Trophoblast cell (in vitro differentiated cells and primary cell): ENCODE measurements around the gene BIRC6.

Experiments
- DNase-seq, 2 donors: peaks; one replicate each; pipeline ENCODE4 v3.0.0-alpha.2; 2016
- H2AFZ ChIP-seq: 2 replicates; pipeline ENCODE4 v1.6.1; 2013; ENCODE audit warnings: low read length, moderate library complexity, mild to moderate bottlenecking; ENCODE audit not compliant: insufficient read depth, poor library complexity
- H2AK5ac ChIP-seq: 2 replicates; pipeline ENCODE4 v1.6.1; 2013; ENCODE audit warnings: mild to moderate bottlenecking, low read length
- H2BK120ac ChIP-seq: 2 replicates; pipeline ENCODE4 v1.6.1; 2013; ENCODE audit warnings: low read length, mild to moderate bottlenecking, moderate library complexity; ENCODE audit not compliant: insufficient read depth, poor library complexity
- H2BK12ac ChIP-seq: 2 replicates; pipeline ENCODE4 v1.6.1; 2013; ENCODE audit warnings: mild to moderate bottlenecking, low read length, moderate library complexity
- H2BK5ac ChIP-seq: 2 replicates; pipeline ENCODE4 v1.6.1; 2013; ENCODE audit warnings: low read length, low read depth, moderate library complexity, mild to moderate bottlenecking; ENCODE audit not compliant: poor library complexity
- H3K14ac ChIP-seq: 2 replicates; pipeline ENCODE4 v1.6.1; 2013; ENCODE audit warnings: mild to moderate bottlenecking, low read length
- H3K18ac ChIP-seq: 2 replicates; pipeline ENCODE4 v1.6.1; 2013; ENCODE audit warnings: mild to moderate bottlenecking, low read length
- H3K23ac ChIP-seq: 2 replicates; pipeline ENCODE4 v1.6.1; 2013; ENCODE audit warnings: low read length
- H3K27ac ChIP-seq: 2 replicates; pipeline ENCODE4 v1.5.1; 2013; ENCODE audit warnings: low read depth, mild to moderate bottlenecking, inconsistent platforms, low read length, moderate library complexity
- H3K27me3 ChIP-seq: 2 replicates; pipeline ENCODE4 v1.6.1; 2013; ENCODE audit warnings: inconsistent platforms, mild to moderate bottlenecking, low read length, moderate library complexity; ENCODE audit not compliant: insufficient read depth
- H3K36me3 ChIP-seq, 2 experiments: 1 replicate in 1 of 2; 2 replicates in 1 of 2; pipeline ENCODE4 v1.6.1; 2013; ENCODE audit warnings: low read length in 2 of 2, mild to moderate bottlenecking in 2 of 2, moderate library complexity in 1 of 2; ENCODE audit not compliant: insufficient read depth in 2 of 2, control insufficient read depth in 1 of 2
- H3K4ac ChIP-seq: 2 replicates; pipeline ENCODE4 v1.6.1; 2013; ENCODE audit warnings: low read depth, mild to moderate bottlenecking, low read length, moderate library complexity
- H3K4me1 ChIP-seq, 2 experiments: 1 replicate in 1 of 2; 2 replicates in 1 of 2; pipeline ENCODE4 v1.6.1; 2013; ENCODE audit warnings: low read length in 2 of 2, mild to moderate bottlenecking in 2 of 2, moderate library complexity in 1 of 2; ENCODE audit not compliant: insufficient read depth in 2 of 2, control insufficient read depth in 1 of 2
- H3K4me2 ChIP-seq: 2 replicates; pipeline ENCODE4 v1.6.1; 2013; ENCODE audit warnings: inconsistent platforms, mild to moderate bottlenecking, low read length, moderate library complexity
- H3K4me3 ChIP-seq: 2 replicates; pipeline ENCODE4 v1.5.1; 2013; ENCODE audit warnings: mild to moderate bottlenecking, low read depth, low read length, inconsistent platforms
- H3K79me1 ChIP-seq: one replicate; pipeline ENCODE4 v1.6.1; 2013; ENCODE audit warnings: low read length
- H3K79me2 ChIP-seq: 2 replicates; pipeline ENCODE4 v1.6.1; 2013; ENCODE audit warnings: low read length, mild to moderate bottlenecking; ENCODE audit not compliant: control insufficient read depth, insufficient read depth, poor library complexity
- H3K9ac ChIP-seq: 2 replicates; pipeline ENCODE4 v1.6.1; 2013; ENCODE audit warnings: mild to moderate bottlenecking, low read length
- H3K9me3 ChIP-seq: 2 replicates; pipeline ENCODE4 v1.6.1; 2013; ENCODE audit warnings: low read depth, mild to moderate bottlenecking, control low read depth, inconsistent platforms, low read length; ENCODE audit not compliant: insufficient read depth
- H4K12ac ChIP-seq: 2 replicates; pipeline ENCODE4 v1.6.1; 2013; ENCODE audit warnings: low read depth, mild to moderate bottlenecking, low read length, moderate library complexity
- H4K8ac ChIP-seq: 2 replicates; pipeline ENCODE4 v1.6.1; 2013; ENCODE audit warnings: low read depth, mild to moderate bottlenecking, low read length, moderate library complexity
- H4K91ac ChIP-seq: one replicate; pipeline ENCODE4 v1.6.1; 2013; ENCODE audit warnings: low read depth, mild to moderate bottlenecking, low read length, moderate library complexity
- WGBS: extraction: QIAGEN DNeasy Blood & Tissue Kit; methylation state at CpG from one replicate; pipeline ENCODE4 v1.1.7; 2013; ENCODE audit warnings: missing lambda C conversion rate; ENCODE audit not compliant: insufficient read length, insufficient coverage; ENCODE audit errors: extremely low coverage; 5-methylcytosine and 5-hydroxymethylcytosine counted together

The BIRC6 gene

DNA sequence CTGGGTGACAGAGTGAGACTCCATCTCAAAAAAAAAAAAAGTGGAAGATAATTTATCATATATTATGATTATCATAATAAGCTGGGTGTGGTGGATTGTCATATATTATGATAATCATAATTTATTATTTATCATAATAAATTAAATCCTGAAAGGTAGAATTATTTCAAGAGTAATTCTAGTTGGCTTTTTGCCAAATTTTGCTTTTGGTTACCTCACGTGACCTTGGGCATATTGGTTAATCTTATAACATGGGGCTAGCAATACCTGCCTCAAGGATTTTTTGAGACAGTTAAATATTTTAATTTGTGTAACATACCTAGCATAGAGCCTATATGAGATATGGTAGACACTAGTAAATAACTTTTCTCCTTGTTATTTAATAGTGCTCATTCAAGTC, 159.7 kb downstream of the BIRC6 start:
- H2AFZ ChIP-seq, result no peak overlapping the region
- no peaks in the 10 kb centered on the region for H3K4me1 ChIP-seq
- H3K18ac ChIP-seq, result no peak overlapping the region
- H3K27me3 ChIP-seq, result no peaks in the 10 kb centered on the region
- peaks cover 20 to 37% of the 10 kb centered on the region in 2 experiments for H3K36me3 ChIP-seq
- H3K23ac ChIP-seq, result no peak overlapping the region
- H3K14ac ChIP-seq, result no peak overlapping the region
- H2BK5ac ChIP-seq, result no peak overlapping the region
- H4K91ac ChIP-seq, result no peak overlapping the region
- H4K8ac ChIP-seq, result no peak overlapping the region
- H3K9me3 ChIP-seq, result no peaks in the 10 kb centered on the region
- no peaks in the 10 kb centered on the region for H3K79me2 ChIP-seq
- DNase-seq, result no peak
- H3K9ac ChIP-seq, result no peak overlapping the region
- no peak overlapping the region for H2BK12ac ChIP-seq
- no peak overlapping the region for H3K27ac ChIP-seq
- H3K4ac ChIP-seq, result no peak overlapping the region
- no CpG with 5 or more reads among the region's 1 CpG for WGBS
- no peaks in the 10 kb centered on the region for H3K79me1 ChIP-seq
- H4K12ac ChIP-seq, result no peak overlapping the region
- no peak overlapping the region for H2AK5ac ChIP-seq
- no peak overlapping the region for H3K4me2 ChIP-seq
- H3K4me3 ChIP-seq, result no peak overlapping the region
- H2BK120ac ChIP-seq, result no peak overlapping the region

DNA sequence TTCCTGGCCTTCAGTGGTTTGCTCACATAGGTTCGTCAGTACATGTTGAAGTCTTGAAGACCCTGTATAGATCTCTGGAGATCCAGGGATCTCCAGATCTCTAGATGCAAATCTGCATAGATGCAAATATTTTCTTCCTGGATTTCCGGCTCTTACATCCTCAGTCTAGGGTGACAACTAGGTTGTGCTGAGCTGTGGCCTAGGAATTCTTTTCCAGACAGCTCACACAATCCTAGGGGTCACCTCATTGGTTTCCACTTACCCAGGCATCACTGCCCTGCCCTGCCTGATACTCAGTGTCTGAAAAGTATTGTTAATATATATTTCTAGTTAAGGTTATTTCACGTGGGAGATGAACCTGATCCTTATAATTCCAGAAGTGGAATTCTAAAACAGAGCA, 165.9 kb downstream of the BIRC6 start:
- H3K14ac ChIP-seq, result no peak overlapping the region
- H3K4me3 ChIP-seq, result no peak overlapping the region
- H3K4ac ChIP-seq, result no peak overlapping the region
- no peak overlapping the region for H4K12ac ChIP-seq
- no peaks in the 10 kb centered on the region for H3K79me1 ChIP-seq
- peaks cover 9 to 18% of the 10 kb centered on the region in 2 experiments for H3K36me3 ChIP-seq
- no peaks in the 10 kb centered on the region for H3K27me3 ChIP-seq
- no peak overlapping the region for H3K23ac ChIP-seq
- H3K27ac ChIP-seq, result no peak overlapping the region
- no peak overlapping the region for H2AFZ ChIP-seq
- H3K9ac ChIP-seq, result no peak overlapping the region
- no peak for DNase-seq
- H2AK5ac ChIP-seq, result no peak overlapping the region
- no peak overlapping the region for H2BK5ac ChIP-seq
- no CpG with 5 or more reads among the region's 3 CpGs for WGBS
- H4K8ac ChIP-seq, result no peak overlapping the region
- no peak overlapping the region for H2BK120ac ChIP-seq
- H3K18ac ChIP-seq, result no peak overlapping the region
- H3K4me2 ChIP-seq, result no peak overlapping the region
- H2BK12ac ChIP-seq, result no peak overlapping the region
- no peaks in the 10 kb centered on the region for H3K9me3 ChIP-seq
- no peak overlapping the region for H4K91ac ChIP-seq
- H3K4me1 ChIP-seq, result no peaks in the 10 kb centered on the region
- no peaks in the 10 kb centered on the region for H3K79me2 ChIP-seq

GRCh38 chr2:32523686-32524085, 166.9 kb downstream of the BIRC6 start:
- DNase-seq, result no peak
- Histone ChIP-seq H3K27me3 (no peaks in the 10 kb centered on the region), H4K8ac (no peak overlapping the region), H3K9me3 (no peaks in the 10 kb centered on the region), H3K4ac (no peak overlapping the region), H2BK5ac (no peak overlapping the region), H3K4me1 (no peaks in the 10 kb centered on the region), H3K14ac (no peak overlapping the region), H2BK12ac (no peak overlapping the region), H3K18ac (no peak overlapping the region), H3K27ac (no peak overlapping the region), H3K36me3 (peaks cover 12 to 17% of the 10 kb centered on the region in 2 experiments), H3K79me1 (no peaks in the 10 kb centered on the region), H2AK5ac (no peak overlapping the region), H2AFZ (no peak overlapping the region), H4K12ac (no peak overlapping the region), H3K4me3 (no peak overlapping the region), H2BK120ac (no peak overlapping the region), H3K9ac (no peak overlapping the region), H3K4me2 (no peak overlapping the region), H3K23ac (no peak overlapping the region), H3K79me2 (no peaks in the 10 kb centered on the region), H4K91ac (no peak overlapping the region)
- WGBS, result no CpG with 5 or more reads among the region's 6 CpGs

DNA sequence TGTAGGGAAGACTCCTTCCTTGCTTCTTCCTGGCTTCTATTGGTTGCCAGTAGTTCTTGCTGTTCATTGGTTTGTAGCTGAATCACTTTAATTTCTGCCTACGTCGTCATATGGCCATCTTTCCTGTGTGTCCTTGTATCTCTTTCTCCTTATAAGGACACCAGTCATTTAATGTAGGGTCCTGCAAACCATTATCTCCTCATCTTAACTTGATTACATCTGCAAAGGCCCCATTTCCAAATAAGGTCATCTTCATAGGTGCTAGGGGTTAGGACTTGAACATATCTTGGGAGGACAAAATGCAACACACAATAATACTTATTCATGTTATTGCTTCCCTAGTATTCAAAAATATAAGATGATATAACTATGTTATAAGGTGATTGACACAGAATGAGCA, 175.5 kb downstream of the BIRC6 start:
- Histone ChIP-seq H2AK5ac (no peak overlapping the region), H3K4ac (no peak overlapping the region), H2BK5ac (no peak overlapping the region), H3K4me1 (no peaks in the 10 kb centered on the region), H3K9ac (no peak overlapping the region), H2BK120ac (no peak overlapping the region), H3K27me3 (no peaks in the 10 kb centered on the region), H3K23ac (no peak overlapping the region), H2BK12ac (no peak overlapping the region), H3K79me1 (no peaks in the 10 kb centered on the region), H3K27ac (no peak overlapping the region), H3K18ac (no peak overlapping the region), H3K14ac (no peak overlapping the region), H3K4me3 (no peak overlapping the region), H3K9me3 (no peaks in the 10 kb centered on the region), H3K79me2 (no peaks in the 10 kb centered on the region), H3K4me2 (no peak overlapping the region), H4K8ac (no peak overlapping the region), H4K12ac (no peak overlapping the region), H4K91ac (no peak overlapping the region), H2AFZ (no peak overlapping the region), H3K36me3 (peaks cover 2 to 5% of the 10 kb centered on the region in 2 experiments)
- no peak for DNase-seq
- WGBS, result no CpG with 5 or more reads among the region's 2 CpGs
